Urothelium cell line (cell line): ENCODE results near the gene ZNF611.
"Not testable (repeated sequence)": the region's sequence is repeated elsewhere in the genome, so short reads cannot be mapped to it uniquely, and the experiment has no call there.

ENCODE experiments used
- DNase-seq: peaks from one replicate; pipeline ENCODE4 v3.0.0; 2011; ENCODE audit warnings: low spot score, mixed read lengths
- FAIRE-seq: peaks from 2 replicates; lab custom pipeline; 2011; peaks lifted over from hg19 to GRCh38; lab: Jason Lieb, UNC

Gene ZNF611

DNA sequence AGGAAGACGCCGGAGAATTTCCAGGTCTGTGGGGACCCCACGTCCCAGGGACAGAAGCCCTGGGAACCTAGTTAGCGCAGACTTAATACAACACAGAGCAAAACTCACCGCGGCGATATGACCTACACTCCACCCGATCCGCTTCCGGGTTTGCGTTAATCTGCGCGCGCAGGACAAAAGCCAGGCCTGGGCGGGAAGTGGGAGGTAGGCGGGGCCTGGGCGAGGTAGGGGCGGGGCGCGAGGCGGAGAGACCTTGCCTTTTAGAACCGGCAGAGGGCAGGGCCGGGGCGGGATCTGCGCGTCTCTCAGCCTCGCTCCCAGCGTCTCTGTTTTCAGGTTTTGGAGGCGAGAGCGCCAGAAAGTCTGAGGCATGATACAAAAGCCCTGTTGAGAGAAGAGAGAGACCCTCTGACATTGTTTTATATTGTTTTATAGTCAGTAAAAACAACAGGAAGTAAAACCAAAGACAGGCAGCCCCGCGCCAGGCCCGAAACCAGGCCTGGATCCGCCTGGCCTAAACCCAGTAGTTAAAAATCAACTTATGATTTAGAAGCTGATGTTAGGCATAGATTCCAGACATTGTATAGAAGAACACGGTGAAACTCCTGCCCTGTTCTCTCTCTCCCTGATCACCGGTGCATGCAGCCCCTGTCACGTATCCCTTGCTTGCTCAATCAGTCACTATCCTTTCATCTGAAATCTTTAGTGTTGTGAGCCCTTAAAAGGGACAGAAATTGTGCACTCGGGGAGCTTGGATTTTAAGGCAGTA lies at the start of gene ZNF611:
TSS of gene ZNF611 (minus strand) at position 152 of the 769 bp plus-strand sequence. CDS start 19,150 bp downstream, outside the sequence.
- FAIRE-seq (peak; percentile 20), DNase-seq (peak; percentile 93)

DNA sequence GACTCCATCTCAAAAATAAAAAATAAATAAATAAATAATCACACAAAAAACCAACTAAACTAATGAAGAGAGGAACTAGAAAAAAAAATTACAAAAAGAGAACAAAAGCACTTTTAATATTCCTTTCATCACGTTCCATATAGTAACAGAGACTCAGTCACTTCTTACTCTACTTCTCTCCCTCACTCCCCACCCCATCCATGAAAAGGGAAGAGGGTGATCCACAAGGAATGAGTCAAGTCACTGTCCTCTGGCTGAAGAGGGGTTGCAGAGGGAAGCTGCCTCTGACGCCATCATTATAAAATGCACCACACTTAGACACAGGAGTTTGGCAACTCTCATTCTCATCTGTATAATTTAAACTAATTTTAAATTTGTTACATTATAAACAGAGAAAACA lies 48.0 kb upstream of the ZNF611 start:
- DNase-seq, FAIRE-seq: not testable (repeated sequence)

DNA sequence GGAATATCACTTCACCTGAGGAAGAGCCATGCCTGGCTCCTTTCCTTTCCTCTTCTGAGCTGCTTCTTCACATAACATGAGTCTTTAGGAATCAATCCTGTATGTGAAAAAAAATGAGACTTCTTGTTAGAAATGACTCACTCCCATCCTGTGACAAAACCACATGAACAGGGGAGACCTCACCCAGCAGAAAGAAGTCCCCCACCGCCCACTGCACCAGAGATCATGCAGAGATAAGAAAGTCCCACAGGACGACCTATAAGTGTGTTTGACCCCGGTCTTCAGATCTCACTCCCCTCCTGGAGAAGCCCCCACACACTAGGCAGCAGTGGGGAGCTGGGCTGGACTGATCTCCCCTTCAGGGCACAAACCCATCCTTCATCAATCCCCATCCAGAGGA lies 44.0 kb upstream of the ZNF611 start:
- DNase-seq (no peak), FAIRE-seq (no peak)

DNA sequence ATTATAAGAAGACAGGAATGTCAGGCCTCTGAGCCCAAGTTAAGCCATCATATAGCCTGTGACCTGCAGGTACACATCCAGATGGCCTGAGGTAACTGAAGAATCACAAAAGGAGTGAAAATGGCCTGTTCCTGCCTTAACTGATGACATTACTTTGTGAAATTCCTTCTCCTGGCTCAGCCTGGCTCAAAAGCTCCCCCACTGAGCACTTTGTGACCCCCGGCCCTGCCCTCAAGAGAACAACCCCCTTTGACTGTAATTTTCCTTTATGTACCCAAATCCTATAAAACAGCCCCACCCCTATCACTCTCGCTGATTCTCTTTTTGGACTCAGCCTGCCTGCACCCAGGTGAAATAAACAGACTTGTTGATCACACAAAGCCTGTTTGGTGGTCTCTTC lies 21.6 kb upstream of the ZNF611 start:
- DNase-seq, FAIRE-seq: not testable (repeated sequence)

DNA sequence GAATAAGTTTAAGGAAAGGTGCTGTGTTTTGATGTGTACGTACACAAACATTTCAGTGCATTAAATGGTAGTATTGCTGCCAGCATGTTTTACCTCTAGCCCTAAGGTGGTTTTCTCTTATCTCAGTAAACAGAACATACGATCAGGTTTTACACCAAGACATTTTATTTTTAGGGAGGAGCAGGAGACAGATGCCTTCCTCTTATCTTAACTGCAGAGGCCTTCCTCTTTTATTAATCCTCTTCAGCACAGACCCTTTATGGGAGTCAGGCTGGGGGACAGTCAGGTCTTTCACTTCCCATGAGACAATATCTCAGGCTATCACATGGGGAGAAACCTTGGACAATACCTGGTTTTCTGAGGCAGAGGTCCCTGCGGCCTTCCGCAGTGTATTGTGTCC lies 14.9 kb upstream of the ZNF611 start:
- no peak for DNase-seq
- no peak for FAIRE-seq

DNA sequence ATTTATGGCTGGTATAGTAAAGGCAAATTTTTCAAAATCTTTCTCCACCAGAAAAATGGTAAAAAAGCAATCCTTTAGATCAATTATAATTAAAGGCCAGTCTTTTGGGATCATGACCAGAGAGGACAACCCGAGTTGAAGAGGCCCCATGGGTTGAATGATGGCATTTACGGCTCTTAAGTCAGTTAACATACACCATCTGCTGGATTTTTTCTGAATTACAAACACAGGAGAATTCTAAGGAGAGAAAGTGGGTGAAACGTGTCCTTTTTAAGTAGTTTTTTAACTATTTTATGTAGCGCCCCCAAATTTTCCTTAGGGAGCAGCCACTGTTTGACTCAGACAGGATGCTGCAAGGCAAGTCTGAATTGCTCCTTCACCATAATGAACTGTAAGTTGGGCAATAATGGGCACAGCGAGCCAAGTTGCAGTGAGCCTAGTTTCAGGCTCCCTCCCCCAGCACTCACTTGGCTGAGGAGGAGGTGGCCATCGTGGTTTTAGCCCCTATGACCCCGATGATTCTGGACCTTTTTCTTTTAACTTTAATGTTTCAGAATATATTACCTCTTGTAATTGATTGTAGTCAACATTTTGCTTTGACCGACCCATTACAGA lies 13.6 kb upstream of the ZNF611 start:
- no peak for DNase-seq
- FAIRE-seq, result no peak

DNA sequence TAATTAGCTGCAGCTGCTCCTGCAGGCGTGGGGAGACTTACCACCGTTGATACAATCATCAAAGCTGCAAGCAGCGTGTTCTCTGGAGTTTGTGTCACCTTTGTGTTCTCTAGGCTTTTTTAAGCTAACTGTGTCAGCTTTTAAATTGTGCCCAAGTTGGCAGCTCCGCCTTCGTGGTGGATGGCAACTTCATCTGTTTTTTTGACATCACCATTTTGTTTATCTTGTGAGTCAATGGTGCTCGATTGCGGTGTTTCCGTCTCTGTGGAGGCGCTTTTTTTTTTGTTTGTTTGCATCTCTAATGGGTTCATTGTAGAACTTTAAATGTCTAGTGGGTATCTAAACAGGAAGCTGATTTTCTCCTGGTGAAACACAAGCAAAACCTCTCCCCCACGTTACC lies 11.1 kb upstream of the ZNF611 start:
- DNase-seq, FAIRE-seq: not testable (repeated sequence)

DNA sequence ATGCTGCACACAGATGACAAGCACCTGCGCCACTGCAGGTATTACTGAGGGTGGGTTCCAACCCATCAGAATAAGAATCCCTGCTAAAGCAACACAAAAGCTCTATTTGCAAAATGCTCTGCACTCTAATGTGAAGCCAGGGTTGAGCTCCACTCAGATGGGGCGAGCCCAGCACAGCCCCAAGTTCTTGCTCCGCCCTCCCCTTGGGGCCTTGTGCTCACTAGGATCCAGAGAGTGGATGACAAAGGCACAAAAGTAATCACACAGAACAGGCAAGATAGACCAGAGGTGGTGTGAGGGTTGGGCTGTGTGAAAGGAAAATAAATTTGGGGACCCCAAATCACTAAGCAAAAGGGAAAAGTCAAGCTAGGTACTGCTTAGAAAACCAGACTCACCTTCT lies 8.2 kb upstream of the ZNF611 start:
- no peak for FAIRE-seq
- no peak for DNase-seq

DNA sequence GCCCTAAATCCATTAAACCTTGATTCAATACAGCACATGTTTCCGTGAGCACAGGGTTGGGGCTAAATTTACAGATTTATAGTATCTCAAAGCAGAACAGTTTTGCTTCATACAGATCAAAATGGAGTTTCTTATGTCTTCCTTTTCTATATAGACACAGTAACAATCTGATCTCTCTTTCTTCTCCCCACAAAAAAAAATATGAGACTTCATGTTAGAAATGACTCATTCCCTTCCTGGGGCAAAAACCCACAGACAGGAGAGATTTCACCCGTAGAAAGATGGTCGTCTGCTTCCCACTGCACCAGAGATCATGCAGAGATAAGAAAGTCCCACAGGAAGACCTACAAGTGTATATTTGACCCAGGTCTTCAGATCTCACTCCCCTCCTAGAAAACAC lies 7.7 kb upstream of the ZNF611 start:
- FAIRE-seq (no peak), DNase-seq (no peak)

DNA sequence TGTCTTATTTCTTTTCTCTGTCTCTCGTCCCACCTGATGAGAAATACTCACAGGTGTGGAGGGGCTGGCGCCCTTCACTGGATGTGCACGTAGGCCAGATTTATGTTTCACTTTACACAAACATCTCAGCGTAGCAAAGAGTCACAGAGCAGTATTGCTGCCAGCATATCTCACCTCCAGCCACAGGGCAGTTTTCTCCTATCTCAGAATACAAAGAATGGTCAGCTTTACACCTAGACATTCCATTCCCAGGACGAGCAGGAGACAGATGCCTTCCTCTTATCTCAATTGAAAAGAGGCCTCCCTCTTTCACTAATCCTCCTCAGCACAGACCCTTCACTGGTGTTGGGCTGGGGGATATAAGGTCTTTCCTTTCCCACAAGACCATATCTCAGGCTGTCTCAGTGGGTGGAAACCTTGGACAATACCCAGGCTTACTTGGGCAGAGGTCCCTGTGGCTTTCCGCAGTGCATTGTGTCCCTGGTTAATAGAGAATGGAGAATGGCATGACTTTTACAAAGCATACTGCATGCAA lies 7.2 kb upstream of the ZNF611 start:
- DNase-seq, result no peak

DNA sequence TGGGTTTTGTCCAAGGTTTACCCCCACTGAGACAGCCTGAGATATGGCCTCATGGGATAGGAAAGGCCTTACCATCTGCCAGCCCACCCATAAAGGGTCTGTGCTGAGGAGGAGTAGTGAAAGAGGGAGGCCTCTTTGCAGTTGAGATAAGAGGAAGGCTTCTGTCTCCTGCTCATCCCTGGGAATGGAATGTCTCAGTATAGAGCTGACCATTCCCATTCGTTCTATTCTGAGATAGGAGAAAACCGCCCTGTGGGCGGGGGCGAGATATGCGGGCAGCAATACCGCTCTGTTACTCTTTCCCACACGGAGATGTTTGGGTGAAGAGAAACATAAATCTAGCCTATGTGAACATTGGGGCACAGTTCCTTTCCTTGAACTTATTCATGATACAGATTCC lies 6.5 kb upstream of the ZNF611 start:
- not testable (repeated sequence) for FAIRE-seq, DNase-seq

More for the DNA sequence above, 7.2 kb upstream of the ZNF611 start:
- no peak for FAIRE-seq

DNA sequence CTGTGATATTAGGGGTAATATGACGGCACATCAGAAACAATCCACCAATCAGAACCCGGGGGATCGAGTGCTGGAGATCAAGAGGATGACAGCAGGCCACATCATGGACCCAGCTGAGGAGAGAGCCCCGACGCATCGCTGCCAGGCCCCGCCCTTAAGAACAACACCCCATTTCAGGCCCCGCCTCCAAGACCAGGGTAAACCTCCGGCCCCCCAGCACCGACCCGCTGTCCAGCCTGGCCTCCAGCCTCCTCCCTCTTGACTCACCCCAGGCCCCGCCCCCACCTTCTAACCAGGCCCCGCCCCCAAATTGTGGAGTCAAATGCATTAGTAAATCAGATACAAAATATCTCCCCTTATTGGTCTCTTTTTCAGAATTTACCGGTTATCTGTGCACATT lies 4.7 kb upstream of the ZNF611 start:
- no peak for FAIRE-seq
- no peak for DNase-seq

DNA sequence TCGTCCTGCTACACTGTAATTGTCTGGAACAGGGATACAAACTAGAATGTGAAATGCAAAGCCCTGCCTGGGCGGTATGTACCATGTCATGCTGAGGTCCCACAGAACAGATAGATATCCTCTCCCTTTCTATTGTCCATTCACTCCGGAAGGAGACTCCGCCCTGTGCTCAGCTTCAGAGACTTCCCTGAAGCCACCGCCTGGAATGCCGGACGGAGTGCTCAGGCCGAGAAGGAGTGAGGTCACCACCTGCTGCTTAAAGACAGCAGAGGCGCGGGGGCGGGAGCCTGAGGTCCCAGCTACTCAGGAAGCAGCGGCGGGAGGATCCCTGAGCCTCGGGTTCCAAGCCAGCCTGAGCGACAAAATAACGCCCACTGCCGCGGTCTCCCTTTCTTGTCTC lies 890 bp upstream of the ZNF611 start:
- no peak for DNase-seq
- no peak for FAIRE-seq

DNA sequence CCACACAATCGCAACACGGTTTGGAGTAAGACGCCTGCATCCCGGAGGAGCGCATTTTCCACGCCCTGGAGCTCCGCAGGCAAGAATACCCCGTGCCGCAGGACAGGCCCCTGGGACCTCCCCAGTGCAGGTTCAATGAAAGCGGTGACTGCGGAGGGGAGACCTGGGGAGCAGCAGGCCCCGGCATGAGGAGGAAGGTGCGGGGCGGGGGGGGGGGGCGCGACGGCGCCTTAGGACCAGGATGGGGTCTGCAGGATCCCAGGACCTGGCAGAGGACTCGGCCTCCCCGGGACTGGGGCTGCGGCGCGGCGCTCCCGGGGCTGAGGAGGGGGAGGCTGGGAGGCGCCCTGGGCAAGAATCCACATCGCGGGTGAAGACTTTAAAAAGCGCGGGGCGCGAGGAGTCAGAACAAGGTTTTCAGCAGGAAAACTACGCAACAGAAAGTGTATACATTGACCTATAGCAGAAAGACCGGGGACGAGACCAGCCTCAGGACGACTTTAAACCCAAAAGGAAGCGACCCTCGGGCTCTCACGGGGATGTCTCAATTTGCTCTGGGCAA lies 432 bp downstream of the ZNF611 start:
- FAIRE-seq (no peak), DNase-seq (peak; percentile 29)

DNA sequence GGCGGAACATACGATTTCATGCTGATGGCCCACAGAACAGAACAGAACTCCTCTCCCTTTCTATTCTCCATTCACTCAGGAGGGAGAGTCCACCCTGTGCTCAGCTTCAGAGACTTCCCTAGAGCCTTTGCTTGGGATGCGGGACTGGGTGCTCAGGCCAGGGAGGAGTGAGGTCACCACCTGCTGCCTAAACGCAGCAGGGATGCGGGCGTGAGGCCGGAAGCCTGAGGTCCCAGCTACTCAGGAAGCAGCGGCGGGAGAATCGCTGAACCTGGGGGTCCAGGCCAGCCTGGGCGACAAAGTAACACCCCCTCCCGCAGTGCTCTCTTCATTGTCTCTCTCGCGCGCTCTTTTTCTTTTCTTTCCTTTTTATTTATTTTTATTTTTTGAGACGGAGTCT lies 8.8 kb downstream of the ZNF611 start:
- not testable (repeated sequence) for FAIRE-seq, DNase-seq

DNA sequence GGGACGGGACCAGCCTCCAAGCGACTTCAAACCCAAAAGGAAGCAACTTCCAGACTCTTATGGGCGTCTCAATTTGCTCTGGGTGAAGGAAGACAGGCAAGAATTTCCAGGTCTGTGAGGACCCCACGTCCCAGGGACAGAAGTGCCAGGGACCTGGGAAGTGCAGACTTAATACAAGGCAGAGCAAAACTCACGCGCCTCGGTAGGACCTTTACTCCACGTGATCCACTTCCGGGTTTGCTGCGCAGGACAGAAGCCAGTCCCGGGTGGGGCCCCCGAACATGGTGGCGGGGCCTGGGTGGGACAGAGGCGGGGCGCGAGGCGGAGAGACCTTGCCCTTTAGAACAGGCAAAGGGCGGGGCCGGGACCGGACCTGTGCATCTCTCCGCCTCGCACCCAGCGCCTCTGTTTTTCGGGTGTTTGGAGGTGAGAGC lies 9.3 kb downstream of the ZNF611 start:
- DNase-seq, result no peak
- FAIRE-seq, result no peak

DNA sequence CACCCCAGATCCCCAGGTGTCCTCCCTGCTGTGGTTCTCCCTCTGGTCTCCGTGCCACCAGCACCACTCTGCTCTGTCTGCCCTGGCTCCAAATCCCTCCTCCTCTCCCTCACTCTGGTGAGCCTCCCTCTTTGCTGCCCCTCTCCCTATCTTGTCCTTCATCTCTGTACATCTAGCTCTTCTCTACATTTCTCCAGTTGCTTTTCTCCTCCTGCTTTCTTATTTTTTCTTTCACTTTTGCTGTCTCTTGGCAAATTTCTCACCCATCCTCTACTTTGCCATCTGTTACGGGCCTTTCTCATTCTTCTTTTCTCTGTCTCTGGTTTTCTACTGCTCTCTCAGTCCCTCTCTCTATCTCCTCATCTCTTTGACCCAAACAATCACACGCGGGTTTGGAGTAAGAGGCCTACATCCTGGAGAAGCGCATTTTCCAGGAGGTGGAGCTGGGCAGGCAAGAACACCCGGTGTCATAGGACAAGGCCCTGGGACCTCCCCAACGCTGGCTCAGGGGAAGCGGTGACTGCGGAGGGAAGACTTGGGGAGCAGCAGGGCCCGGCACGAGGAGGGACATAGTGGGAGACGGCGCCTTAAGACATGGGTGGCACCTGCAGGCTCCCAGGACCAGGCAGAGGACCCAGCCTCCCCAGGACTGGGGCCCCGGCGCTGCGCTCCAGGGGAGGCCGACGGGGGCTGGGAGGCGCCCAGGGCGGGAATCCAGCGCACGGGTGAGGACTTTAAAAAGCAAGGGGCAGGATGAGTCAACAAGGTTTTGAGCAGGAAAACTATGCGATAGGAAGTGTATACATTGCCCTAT lies 9.9 kb downstream of the ZNF611 start:
- no peak for FAIRE-seq
- no peak for DNase-seq

DNA sequence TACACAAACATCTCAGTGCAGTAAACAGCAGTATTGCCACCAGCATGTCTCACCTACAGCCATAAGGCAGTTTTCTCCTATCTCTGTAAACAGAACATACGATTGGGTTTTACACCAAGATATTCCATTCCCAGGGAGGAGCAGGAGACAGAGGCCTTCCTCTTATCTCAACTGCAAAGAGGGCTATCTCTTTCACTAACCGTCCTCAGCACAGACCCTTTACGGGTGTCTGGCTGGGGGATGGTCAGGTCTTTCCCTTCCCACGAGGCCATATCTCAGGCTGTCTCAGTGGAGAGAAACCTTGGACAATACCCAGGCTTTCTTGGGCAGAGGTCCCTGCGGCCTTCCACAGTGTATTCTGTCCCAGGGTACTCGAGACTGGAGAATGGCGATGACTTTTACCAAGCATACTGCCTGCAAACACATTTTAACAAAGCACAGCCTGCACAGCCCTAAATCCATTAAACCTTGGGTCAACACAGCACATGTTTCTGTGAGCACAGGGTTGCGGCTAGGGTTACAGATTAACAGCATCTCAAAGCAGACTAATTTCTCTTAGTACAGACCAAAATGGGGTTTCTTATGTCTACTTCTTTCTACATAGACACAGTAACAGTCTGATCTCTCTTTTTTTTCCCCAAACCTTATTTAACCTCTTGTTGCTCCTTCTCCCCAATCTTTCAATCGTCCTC lies 10.8 kb downstream of the ZNF611 start:
- not testable (repeated sequence) for FAIRE-seq, DNase-seq

DNA sequence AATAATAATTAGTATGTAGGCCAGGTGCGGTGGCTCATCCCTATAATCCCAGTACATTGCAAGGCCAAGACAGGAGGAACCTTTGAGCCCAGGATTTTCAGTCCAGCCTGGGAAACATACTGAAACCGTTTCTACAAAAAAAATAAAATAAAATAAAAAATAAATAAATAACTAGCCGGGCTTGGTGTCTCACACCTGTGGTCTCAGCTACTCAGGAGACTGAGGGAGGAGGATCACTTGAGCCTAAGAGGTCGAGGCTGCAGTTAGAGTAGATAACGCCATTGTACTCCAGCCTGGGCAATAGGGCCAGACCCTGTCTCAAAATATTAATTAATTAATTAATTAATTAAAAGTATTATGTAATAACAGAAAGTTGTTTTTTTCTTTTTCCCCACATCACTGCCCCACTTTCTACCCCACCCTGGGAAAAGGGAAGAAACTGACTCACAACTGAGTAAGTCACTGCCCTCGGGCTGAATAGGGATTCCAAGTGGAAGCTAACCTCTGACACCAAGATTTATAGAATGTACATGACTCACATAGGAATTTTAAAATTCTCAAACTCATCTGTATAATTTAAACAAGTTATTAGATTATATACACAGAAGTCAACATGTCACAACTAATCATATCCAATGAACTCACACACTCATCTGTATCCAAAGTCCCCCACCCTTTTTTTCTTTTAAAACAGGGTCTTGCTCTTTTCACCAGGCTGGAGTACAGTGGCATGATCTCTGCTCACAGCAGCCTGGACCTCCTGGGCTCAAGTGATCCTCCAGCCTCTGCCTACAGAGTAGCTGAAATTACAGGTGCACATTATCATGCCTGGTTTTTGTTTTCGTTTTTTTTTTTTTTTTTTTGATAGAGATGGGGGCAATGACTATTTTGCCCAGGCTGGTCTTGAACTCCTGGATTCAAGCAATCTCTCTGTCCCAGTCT lies 12.5 kb downstream of the ZNF611 start:
- DNase-seq, result peak; percentile 13
- no peak for FAIRE-seq
